PC-9 (cell line): ENCODE data around the gene IQCH. TPM values are rescaled to one million over a fixed set of nuclear protein-coding genes. Genes with fewer than 3 reads are reported as not detected.

Experiments used
- BruUV-seq: library from RNA; stranded (reverse); fragments of 400-500 nt; replicated peaks from 2 replicates; lab custom pipeline; 2021; lab: Mats Ljungman, UMichigan
- CTCF ChIA-PET: fragments of 300-600 bp; sonication (Branson Sonifier 250); formaldehyde crosslinking; loops from one replicate; lab custom pipeline; 2022; ENCODE audit warnings: antibody characterized with exemption; lab: Charles Lee
- POLR2A ChIA-PET: fragments of 300-600 bp; sonication (Branson Sonifier 250); formaldehyde crosslinking; loops from one replicate; lab custom pipeline; 2022; ENCODE audit warnings: antibody characterized with exemption; ENCODE audit not compliant: unreplicated experiment; lab: Charles Lee
- DNase-seq, 2 experiments: peaks; one replicate each; pipeline versions ENCODE4 v3.0.0 to v3.0.0-alpha.2; 2015 to 2022; ENCODE audit warnings: mixed read lengths in 1 of 2
- H2AFZ ChIP-seq: fragments of 200-600 bp; sonication (generic); 2 replicates; pipeline ENCODE4 v1.8.1; 2017; ENCODE audit warnings: antibody characterized with exemption
- H3F3A ChIP-seq: fragments of 200-600 bp; sonication (generic); 2 replicates; pipeline ENCODE4 v1.8.1; 2017; ENCODE audit warnings: antibody characterized with exemption, mild to moderate bottlenecking, low read depth; ENCODE audit not compliant: insufficient read depth
- H3K27ac ChIP-seq: fragments of 200-600 bp; sonication (generic); 2 replicates; pipeline ENCODE4 v1.6.1; 2016; ENCODE audit warnings: mixed run types
- H3K27me3 ChIP-seq: fragments of 200-600 bp; sonication (generic); 2 replicates; pipeline ENCODE4 v1.6.1; 2016; ENCODE audit warnings: low read depth, mixed run types; ENCODE audit not compliant: insufficient read depth
- H3K36me3 ChIP-seq: fragments of 200-600 bp; sonication (generic); 2 replicates; pipeline ENCODE4 v1.6.1; 2016; ENCODE audit warnings: low read depth, mixed run types
- H3K4me1 ChIP-seq: fragments of 200-600 bp; sonication (generic); replicated peaks from 2 replicates; pipeline ENCODE4 v1.6.1; 2016; ENCODE audit warnings: mixed run types; ENCODE audit not compliant: insufficient read depth
- H3K4me2 ChIP-seq: fragments of 200-600 bp; sonication (generic); 2 replicates; pipeline ENCODE4 v1.6.1; 2017; ENCODE audit warnings: mixed run types
- H3K4me3 ChIP-seq: fragments of 200-600 bp; sonication (generic); 2 replicates; pipeline ENCODE4 v1.6.1; 2016; ENCODE audit warnings: mixed run types
- H3K79me2 ChIP-seq: fragments of 200-600 bp; sonication (generic); 2 replicates; pipeline ENCODE4 v1.6.1; 2017; ENCODE audit warnings: low read depth, mixed run types
- H3K9me2 ChIP-seq: fragments of 200-600 bp; sonication (generic); 2 replicates; pipeline ENCODE4 v1.8.1; 2017; ENCODE audit warnings: mild to moderate bottlenecking; ENCODE audit not compliant: insufficient read depth
- H3K9me3 ChIP-seq: fragments of 200-600 bp; sonication (generic); 2 replicates; pipeline ENCODE4 v1.8.1; 2016; ENCODE audit warnings: low read depth; ENCODE audit not compliant: insufficient read depth
- H4K20me1 ChIP-seq: fragments of 200-600 bp; sonication (generic); 2 replicates; pipeline ENCODE4 v1.8.1; 2017; ENCODE audit not compliant: insufficient read depth
- EZH2 ChIP-seq: fragments of 200-600 bp; sonication (generic); IDR thresholded peaks from 2 replicates; pipeline ENCODE4 v1.8.0; 2017; ENCODE audit warnings: antibody characterized with exemption, low read depth
- intact Hi-C: fragments of 100-400 bp; cut with micrococcal nuclease; formaldehyde crosslinking; loops from one replicate; pipeline ENCODE4 v1.10.0; 2022; ENCODE audit not compliant: unreplicated experiment
- total RNA-seq: library from RNA; stranded (reverse); gene quantifications from 2 replicates; pipeline ENCODE4 v1.2.3, GENCODE V29; 2021
- TF ChIP-seq, protein P1 (sequence below): fragments of 200-600 bp; sonication (generic); conservative IDR thresholded peaks from 2 replicates; pipeline ENCODE4 v1.6.1; 2017; ENCODE audit warnings: mixed run types, antibody characterized with exemption, mild to moderate bottlenecking, moderate library complexity

Gene IQCH
- total RNA-seq, 1 experiment from 2014 or later, result 7.5 TPM

DNA sequence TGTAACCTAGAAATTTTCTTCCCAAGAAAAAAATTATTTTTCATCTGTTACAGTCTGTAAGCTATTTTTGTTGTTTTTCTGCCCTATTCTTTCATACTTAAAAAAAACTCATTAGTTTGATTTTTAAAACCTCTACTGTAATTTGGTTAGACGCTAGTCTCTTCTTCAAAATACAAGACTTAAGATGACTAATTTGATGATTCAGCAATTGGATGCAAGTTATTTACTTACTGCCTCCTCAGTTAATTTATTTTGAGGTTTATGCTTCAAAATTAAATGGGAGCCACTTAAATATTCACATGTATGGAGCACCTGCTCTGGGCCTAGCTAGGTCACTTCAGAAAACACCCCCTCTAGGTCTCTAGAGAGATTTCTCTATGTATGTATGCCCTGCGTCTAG, 132.4 kb downstream of the IQCH start:
- Histone ChIP-seq H3F3A (no peaks in the 10 kb centered on the region), H3K36me3 (no peaks in the 10 kb centered on the region), H3K79me2 (no peaks in the 10 kb centered on the region), H3K4me1 (no peaks in the 10 kb centered on the region), H3K4me3 (no peak overlapping the region), H2AFZ (no peak overlapping the region), H4K20me1 (no peaks in the 10 kb centered on the region), H3K27ac (no peak overlapping the region), H3K9me2 (no peaks in the 10 kb centered on the region), H3K9me3 (no peaks in the 10 kb centered on the region), H3K27me3 (no peaks in the 10 kb centered on the region), H3K4me2 (no peak overlapping the region)
- POLR2A ChIA-PET, result no interaction called here
- TF ChIP-seq EZH2, result no peak
- TF ChIP-seq, protein P1, sequence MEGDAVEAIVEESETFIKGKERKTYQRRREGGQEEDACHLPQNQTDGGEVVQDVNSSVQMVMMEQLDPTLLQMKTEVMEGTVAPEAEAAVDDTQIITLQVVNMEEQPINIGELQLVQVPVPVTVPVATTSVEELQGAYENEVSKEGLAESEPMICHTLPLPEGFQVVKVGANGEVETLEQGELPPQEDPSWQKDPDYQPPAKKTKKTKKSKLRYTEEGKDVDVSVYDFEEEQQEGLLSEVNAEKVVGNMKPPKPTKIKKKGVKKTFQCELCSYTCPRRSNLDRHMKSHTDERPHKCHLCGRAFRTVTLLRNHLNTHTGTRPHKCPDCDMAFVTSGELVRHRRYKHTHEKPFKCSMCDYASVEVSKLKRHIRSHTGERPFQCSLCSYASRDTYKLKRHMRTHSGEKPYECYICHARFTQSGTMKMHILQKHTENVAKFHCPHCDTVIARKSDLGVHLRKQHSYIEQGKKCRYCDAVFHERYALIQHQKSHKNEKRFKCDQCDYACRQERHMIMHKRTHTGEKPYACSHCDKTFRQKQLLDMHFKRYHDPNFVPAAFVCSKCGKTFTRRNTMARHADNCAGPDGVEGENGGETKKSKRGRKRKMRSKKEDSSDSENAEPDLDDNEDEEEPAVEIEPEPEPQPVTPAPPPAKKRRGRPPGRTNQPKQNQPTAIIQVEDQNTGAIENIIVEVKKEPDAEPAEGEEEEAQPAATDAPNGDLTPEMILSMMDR, result no peak
- intact Hi-C loops, result no loop called here
- no peak for DNase-seq
- CTCF ChIA-PET, result no interaction called here
- no TSS peak for BruUV-seq

DNA sequence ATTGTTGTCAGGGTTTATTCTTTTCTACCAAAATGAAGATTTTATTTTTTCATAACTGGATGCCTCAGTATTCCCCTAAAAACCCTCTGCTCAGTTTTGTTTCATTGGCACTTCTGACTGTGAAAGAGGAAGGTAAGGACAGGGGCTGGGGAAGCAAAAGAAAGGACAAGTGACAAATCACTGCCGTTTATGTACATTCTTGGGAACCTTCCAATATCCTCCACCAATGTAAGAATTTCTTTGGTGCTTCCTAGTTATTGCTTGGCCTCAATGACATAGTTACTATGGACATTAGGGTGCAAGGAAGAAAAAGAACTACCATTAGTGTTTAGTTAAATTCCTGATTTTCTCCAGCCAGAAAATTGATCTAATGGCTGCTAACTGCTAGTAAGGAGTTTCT, 135.4 kb downstream of the IQCH start:
- no peak for TF ChIP-seq EZH2
- intact Hi-C loops, result no loop called here
- H3K9me3 ChIP-seq, result no peaks in the 10 kb centered on the region
- no peaks in the 10 kb centered on the region for H4K20me1 ChIP-seq
- no peak overlapping the region for H3K27ac ChIP-seq
- CTCF ChIA-PET, result no interaction called here
- no peak for DNase-seq
- H2AFZ ChIP-seq, result no peak overlapping the region
- POLR2A ChIA-PET, result no interaction called here
- H3K9me2 ChIP-seq, result no peaks in the 10 kb centered on the region
- no peak overlapping the region for H3K4me3 ChIP-seq
- BruUV-seq, result no TSS peak
- no peaks in the 10 kb centered on the region for H3F3A ChIP-seq
- no peaks in the 10 kb centered on the region for H3K79me2 ChIP-seq
- H3K4me2 ChIP-seq, result no peak overlapping the region
- H3K27me3 ChIP-seq, result no peaks in the 10 kb centered on the region
- H3K36me3 ChIP-seq, result no peaks in the 10 kb centered on the region
- no peaks in the 10 kb centered on the region for H3K4me1 ChIP-seq

DNA sequence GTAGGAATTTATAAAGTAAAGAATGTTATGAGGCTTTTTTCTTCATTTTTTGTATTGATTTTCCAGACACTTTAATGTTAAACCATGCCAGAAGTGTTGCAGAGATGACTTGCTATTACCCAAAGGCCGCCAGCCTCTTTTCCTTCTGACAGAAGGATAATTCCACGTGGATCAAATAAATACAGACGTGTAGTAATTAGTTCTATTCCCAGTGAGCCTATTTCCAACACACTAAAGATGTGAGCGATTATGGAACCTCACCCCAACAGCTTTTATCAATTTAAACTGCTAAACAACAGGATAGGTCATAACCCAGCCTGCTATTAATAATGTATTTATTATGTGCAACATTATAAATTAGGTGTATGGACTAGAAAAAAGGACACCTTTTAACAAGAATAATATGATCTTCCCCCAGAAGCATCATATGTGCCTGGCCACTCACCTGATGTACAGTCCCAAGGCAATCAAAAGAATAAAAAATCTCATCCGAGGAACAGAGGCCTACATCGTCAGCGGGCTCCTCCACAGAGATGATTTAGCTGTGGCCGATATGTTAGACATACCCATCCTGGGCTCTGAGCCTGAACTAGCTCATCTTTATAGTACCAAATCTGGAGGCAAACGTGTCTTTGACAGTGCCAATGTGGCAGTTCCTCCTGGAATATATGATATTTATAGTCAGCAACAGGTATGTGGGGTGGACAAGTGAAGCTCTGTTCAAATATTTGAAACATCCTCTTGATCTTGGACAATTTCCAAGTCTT, 140.5 kb downstream of the IQCH start:
- TF ChIP-seq, protein P1, result no peak
- TF ChIP-seq EZH2, result no peak
- no peak for DNase-seq
- no peaks in the 10 kb centered on the region for H3K27me3 ChIP-seq
- no peaks in the 10 kb centered on the region for H3K79me2 ChIP-seq
- intact Hi-C loops, result no loop called here
- H3K27ac ChIP-seq, result no peak overlapping the region
- no peaks in the 10 kb centered on the region for H3F3A ChIP-seq
- ChIA-PET CTCF (no interaction called here), POLR2A (no interaction called here)
- H3K36me3 ChIP-seq, result no peaks in the 10 kb centered on the region
- no peaks in the 10 kb centered on the region for H3K9me2 ChIP-seq
- H3K4me1 ChIP-seq, result no peaks in the 10 kb centered on the region
- BruUV-seq, result no TSS peak
- H3K4me2 ChIP-seq, result no peak overlapping the region
- no peak overlapping the region for H2AFZ ChIP-seq
- H3K4me3 ChIP-seq, result no peak overlapping the region
- H4K20me1 ChIP-seq, result no peaks in the 10 kb centered on the region
- H3K9me3 ChIP-seq, result no peaks in the 10 kb centered on the region
